ENCODE results near the gene CUX1.

- no peak for TF ChIP-seq EP300 (IDR thresholded peaks at IDR 0.05; ENCODE audit: borderline replicate concordance)
- TF ChIP-seq RAD21 (IDR thresholded peaks at IDR 0.05; ENCODE audit: low read depth), result no peak
- TF ChIP-seq FOXM1 (IDR thresholded peaks at IDR 0.05; ENCODE audit: borderline replicate concordance, low read depth), result no peak
- TF ChIP-seq NFIC (IDR thresholded peaks at IDR 0.05), result no peak
- TF ChIP-seq MAX (IDR thresholded peaks at IDR 0.05), result no peak
- TF ChIP-seq YY1 (IDR thresholded peaks at IDR 0.05; ENCODE audit: low read depth), result no peak
- no peak for TF ChIP-seq TEAD4 (IDR thresholded peaks at IDR 0.05)
- TF ChIP-seq USF1 (IDR thresholded peaks at IDR 0.05), result no peak
- no peak for TF ChIP-seq TAF1 (IDR thresholded peaks at IDR 0.05; ENCODE audit: low read depth)
These were observed 178.8 kb downstream of the CUX1 start for GRCh38 chr7:101996131-101996691.
